HS-27A (cell line): ENCODE results near the gene PPM1E.
"Not testable (repeated sequence)": the region's sequence is repeated elsewhere in the genome, so short reads cannot be mapped to it uniquely, and the experiment has no call there.

Experiments
- DNase-seq: peaks from one replicate; pipeline ENCODE4 v3.0.0-alpha.2; 2012; ENCODE audit warnings: low read depth, missing footprints

The PPM1E gene

DNA sequence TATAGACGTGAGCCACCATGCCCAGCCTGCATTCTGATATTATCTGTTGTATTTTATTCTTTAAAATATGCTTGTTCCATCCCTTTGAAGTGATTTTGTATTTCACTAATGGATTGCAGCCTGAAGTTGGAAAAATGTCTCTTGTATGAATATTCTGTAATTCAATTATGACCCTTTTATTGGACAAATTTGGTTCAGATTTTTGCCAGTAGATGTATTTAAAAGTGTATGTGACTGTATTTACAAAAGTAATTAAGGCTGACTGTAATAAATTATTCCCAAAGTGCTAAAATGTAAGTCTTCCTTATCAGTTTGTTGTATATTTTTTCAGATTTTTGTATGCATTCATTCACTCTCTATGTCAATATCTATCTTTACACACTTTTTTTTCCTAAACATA is 23.8 kb downstream of the PPM1E start:
- no peak for DNase-seq

DNA sequence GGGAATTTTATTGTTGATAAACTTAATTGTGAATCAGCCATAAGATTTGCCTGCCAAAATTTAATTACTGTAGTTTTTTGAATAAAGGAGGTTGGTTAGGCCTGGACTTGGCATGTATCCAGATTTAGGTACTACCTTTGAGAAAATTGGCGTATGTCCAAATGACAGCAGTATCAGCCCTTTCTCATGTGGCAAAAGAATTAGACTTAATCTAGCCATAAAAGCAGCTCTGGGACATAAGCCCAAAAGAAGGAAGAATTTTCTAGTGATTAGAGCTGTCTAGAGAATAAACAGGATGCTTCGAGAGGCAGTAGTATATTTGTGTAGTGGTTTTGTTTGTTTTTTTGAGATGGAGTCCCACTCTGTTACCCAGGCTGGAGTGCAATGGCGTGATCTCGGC is 27.7 kb downstream of the PPM1E start:
- DNase-seq: no peak

DNA sequence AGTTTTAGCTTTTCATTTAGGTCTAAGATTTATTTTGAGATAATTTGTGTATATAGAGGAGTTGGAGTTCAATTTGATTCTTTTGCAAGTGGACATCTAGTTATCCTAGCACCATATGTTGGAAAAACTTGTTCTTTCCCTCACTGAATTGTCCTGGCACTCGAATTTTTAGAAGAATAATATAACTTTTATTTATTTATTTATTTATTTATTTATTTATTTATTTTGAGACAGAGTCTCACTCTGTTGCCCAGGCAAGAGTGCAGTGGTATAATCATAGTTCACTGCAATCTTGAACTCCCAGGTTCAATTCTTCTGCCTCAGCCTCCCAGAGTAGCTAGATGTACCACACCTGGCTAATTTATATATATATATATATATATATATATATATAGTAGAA is 29.4 kb downstream of the PPM1E start:
- no peak for DNase-seq

DNA sequence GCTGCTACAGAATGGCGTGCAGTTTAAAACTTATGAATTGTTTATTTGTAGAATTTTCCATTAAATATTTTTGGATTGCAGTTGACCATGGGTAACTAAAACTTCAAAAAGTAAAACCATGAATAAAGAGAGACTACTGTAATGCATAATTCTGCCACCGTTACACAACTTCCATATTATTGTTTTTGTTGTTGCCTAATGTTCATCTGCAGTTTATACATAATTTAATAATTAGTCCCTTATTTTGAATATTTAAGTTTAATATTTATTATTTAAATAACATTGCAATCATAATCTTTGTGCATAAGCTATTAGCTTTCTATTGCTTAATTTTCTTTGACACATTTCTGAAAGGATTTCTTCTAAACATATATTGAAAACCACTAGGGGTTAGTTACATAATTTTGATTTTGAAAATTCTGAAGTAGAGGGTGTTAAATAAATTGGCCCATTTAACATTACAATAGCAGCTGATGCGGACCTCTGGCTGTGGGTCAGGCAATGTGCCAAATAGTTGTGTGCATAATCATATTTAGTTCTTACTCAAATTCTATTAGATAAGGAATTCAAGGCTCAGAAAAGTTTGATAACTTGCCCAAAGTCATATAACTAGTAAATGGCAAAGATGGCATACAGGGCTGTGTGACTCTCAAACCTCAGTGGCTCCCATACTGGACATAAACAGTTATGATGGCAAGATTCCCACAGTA is 31.1 kb downstream of the PPM1E start:
- peak; percentile 83 for DNase-seq

DNA sequence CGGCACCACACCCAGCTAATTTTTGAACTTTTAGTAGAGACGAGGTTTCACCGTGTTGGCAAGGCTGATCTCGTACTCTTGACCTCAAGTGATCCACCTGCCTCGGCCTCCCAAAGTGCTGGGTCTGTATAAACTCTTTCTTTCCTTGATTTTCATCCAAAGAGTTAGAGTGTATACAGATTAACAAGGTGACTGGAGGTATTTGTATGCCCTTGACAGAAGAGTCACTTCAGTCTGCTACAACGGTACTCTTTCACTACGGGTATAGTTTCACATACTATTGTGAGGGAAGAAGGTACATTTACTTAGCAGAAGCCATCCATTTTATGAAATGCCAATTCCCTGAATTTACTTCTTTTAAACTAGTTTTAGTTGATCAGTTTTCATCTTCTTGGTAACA is 32.5 kb downstream of the PPM1E start:
- DNase-seq: no peak

DNA sequence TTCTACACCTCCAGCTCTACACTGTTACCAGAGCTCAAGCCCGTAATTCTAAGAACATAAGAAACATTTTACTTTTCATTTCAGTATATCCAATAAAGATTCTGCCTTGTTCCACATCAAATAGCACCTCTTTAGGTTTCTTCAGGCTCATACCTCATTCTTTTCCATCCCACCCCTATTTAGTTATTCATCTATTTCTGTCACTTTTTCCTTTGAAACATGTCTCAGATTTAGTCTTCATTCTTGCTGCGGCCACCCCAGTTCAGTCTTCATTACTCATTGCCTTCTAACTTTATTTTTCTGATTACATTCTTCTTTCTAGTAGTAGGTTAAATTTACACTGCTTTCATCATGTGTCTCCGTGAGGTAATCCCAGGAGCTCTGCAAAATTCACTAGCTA is 33.5 kb downstream of the PPM1E start:
- no peak for DNase-seq

DNA sequence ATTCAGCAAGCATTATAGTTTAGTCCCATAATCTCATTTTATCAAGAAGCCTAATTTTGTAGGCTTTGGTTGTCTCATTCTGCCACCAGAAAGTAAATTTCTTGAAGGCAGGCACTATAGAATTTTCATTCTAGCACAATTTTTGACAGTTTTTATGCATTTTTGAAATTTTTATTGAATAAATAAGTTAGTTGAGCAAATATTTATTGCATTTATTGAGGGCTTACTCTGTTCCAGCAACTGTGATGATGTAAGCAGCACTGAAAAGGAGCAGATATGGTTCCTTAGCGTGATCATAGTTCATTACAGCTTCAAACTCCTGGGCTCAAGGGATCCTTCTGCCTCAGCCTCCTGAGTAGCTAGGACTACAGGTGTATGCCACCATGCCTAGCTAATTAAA is 34.2 kb downstream of the PPM1E start:
- no peak for DNase-seq

DNA sequence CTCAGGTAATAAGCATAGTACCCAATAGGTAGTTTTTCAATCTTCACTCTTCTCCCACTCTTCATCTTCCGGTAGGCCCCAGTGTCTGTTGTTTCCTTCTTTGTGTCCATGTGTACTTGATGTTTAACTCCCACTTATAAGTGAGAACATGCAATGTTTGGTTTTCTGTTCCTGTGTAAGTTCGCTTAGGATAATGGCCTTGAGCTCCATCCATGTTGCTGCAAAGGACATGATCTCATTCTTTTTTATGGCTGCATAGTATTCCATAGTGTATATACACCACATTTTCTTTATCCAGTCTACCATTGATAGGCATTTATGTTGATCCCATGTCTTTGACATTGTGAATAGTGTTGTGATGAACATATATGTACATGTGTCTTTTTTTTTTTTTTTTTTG is 38.9 kb downstream of the PPM1E start:
- DNase-seq: not testable (repeated sequence)

DNA sequence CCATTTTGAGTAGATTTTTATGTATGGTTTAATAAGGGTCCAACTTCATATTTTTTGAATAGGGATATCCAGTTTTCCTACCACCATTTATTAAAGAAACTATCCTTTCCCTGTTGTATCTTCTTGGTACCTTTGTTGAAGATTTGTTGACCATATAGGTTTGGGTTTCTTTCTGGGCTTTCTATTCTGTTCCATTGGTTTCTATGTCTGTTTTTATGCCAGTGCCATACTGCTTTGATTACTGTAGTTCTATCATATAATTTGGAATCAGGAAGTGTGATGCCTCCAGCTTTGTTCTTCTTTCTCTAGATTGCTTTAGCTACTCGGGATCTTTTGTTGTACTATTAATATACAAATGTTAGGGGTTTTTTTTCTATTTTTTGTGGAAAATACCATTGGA is 46.5 kb downstream of the PPM1E start:
- DNase-seq: no peak

DNA sequence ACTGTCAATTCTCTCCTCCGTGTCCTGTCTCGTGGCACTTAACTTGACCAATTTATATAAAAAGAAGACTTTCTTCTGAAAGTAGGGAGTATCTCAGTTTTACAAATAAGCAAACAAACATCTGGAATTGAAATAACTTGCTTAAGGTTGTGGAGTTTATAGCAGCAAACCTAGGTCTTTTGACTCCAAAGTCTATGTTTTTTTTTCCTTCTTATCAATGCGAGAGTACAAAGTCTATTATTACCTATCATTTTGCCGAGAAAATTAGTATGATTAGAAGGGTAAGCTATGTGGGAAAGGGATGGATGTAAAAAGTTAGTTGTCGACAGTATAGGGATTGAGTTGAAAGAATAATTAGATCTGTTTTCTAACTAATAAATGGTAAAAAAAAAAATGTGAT is 50.4 kb downstream of the PPM1E start:
- DNase-seq: no peak

DNA sequence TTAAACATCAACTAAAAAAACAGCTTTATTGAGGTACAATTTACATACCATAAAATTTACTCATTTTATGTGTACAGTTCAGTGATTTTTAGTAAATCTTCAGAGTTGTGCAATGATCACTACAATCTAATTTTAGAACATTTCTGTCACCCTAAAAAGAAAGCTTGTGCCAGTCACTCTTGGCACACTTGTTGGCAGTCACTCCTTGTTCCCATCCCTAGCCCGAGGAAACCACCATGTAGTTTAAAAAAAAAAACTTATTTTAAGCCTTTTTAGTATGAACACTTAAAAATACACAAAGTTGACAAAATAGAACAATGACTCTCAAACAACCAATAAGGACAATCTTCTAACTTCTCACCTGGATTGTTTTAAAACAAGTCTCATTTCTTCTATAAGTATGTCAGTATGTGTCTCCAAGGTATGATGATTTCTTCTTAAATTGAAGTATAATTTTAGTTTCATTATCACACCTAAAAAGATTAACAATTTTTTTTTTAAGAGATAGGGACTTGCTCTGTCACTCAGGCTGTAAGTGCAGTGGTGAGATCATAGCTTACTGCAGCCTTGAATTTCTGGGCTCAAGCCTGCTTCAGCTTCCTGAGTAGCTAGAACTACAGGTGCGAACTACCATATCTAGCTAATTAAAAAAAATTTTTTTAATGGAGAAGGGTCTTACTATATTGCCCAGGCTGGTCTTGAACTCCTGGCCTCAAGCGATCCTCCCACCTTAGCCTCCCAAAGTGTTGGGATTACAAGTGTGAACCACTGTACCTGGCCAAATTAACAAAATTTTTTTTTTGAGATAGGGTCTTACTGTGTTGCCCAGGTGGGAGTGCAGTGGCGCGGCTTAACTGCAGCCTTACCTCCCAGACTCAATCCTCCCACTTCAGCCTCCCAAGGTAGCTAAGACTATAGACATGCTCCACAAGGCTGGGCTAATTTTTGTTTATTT is 53.2 kb downstream of the PPM1E start:
- DNase-seq: no peak

DNA sequence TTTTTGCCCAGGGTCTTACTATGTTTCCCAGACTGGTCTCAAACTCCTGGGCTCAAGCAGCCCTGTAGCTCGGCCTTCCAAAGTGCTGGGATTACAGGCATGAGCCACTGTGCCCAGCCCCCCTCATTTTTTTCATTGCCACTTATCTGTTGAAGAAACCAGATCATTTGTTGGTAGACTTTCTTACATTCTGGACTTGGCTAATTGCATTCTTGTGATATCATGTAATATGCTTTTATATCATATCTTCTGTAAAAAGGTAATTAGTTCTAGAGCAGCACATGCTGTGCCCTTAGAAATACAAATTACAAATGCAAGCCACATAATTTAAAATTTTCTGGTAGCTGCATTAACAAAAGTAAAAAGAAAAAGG is 53.9 kb downstream of the PPM1E start:
- DNase-seq: no peak

DNA sequence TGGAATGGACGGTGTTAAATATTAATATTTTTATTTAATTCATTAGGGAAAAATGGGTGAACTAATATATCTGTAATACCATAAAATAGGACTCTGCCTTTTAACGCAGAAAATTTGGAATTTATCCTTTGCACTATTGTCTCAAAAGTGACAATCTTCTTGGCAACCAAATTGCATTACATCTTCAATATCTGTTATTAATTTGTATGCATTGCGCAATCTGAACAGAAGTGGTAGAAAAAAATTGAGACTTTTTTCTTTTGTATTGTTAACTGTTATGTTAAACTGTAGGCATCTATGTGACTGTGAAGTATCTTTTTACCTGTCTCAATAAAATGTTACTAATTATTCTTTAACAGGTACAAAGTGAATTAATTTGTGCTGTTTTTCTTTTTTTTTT is 55.6 kb downstream of the PPM1E start:
- DNase-seq: no peak

DNA sequence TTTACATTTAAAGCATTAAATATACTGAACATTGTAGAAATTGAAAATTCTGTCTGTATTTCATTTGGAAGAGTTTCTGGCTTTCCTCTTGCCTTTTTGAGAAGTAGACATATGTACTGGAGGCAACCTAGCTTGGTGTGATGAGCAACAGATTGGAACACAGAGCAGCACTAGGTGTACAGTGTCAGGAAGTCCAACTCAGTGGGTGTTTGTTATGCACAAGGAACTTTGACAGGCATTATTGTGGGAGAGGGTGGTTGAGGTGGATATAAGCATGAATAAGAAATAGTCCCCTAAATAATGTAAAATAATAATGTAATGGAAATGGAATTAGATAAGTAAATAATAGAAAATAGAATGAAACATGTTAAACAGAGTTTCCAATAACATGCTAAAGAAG is 58.1 kb downstream of the PPM1E start:
- DNase-seq: no peak

DNA sequence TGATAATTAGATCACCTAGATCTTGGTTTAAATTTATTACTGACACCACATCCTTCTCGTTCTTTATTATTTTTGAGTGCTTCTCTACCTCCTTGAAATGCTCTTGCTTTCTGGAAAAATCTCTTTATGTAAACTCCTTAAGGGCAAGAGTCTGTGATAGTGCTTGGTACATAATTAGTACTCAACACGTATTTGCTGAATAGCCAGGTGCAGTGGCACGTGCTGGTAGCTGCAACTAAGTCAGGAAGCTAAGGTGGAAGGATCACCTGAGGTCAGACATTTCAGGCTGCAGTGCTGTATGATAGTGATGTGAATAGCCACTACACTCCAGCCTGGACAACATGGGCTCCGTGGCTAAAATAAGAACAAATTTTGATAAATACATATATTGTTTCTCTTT is 63.0 kb downstream of the PPM1E start:
- DNase-seq: no peak

DNA sequence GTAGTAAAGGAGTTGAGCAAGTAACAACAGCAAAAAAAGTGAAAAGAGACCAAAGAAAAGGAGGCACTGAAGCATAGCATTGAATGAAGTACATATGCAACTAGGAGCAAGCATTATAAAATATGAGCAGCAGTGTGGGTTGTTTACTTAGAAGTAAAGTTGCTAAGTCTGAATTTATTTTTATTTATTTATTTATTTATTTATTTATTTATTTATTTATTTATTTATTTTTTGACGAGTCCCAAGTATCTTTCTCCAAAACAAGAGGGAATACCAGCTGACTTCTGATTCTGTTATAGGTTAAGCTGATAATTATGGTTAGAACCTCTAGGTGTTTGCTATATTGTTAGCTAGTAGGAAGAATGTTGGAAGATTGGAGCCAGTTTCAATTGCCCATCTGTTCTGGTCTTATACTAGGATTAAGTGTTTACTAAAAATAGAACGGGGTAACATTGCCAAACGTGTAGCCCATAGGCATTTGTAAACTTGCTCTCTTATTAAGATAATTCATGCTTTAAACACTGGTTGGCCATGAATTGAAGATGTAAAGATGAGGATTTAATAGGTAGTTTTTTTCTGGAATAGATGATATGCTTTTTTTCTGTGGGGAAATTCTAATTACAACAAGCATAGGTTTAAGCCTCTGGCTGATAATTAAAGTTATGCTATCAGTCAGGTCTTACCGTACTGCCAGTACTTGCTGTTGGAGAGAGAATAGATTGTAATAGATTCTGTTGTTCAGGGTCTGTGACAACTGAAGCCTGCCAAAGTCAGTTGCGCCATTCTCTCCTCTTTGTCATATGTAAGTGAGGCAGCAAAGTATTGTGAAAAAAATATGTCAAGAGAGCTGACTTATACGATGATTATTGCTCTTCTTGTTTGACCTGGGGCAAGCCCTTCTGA is 66.7 kb downstream of the PPM1E start:
- no peak for DNase-seq

DNA sequence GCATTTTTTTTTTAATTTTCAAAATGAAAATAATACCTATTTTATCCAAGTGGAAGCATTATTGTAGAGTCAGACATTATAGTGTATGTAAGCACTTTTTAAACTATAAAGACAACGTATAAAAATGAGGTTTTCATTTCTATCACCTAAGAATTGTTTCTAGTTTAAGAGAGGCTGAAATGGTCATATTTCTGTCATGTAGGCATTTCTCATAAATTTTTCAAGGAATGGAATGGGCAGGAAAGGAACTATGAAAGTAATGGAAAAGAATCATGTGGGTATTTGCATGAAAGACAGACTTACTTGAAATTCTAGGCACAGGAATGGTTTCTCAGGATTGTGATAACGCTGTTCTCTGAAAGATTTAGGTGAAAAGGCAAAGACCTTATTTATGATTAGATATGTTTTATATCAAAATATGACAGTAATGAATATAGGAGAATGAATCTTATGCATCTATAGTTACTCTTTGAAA is 67.4 kb downstream of the PPM1E start:
- DNase-seq: no peak

DNA sequence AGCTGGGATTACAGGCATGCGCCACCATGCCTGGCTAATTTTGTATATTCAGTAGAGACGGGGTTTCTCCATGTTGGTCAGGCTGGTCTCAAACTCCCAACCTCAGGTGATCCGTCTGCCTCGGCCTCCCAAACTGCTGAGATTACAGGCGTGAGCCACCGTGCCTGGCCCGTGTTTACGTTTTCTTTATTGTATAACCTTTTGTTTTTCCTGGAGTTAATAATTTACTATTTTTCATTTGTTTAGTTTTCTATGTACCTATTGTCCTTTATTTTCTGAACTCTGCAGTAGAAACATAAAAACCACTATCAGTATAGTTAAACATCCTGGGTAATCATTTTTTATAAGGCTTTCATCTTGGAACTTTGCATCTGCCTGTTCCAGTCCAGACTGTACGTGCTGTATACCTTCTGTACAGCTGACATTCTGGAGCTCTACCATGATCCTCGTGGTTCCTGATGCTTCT is 73.6 kb downstream of the PPM1E start:
- DNase-seq: no peak

DNA sequence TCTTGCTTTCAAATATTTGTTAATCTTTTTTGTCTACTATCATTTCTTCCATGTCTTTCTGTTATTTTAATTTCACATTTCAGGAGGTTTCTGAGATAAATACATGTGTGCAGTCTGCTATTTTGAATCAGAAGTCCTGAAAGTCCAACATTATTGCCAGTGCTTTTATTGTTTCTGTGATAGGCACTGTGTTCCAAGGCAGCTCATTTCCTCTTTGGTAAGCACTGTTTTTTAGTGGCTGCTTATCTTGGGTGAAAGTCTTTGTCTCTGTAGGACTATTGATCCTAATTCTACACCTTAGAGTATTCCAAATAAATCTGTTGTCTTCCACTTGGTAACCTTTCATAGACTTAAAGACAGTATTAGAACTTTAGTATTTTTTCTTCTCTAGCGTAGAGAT is 76.1 kb downstream of the PPM1E start:
- no peak for DNase-seq

DNA sequence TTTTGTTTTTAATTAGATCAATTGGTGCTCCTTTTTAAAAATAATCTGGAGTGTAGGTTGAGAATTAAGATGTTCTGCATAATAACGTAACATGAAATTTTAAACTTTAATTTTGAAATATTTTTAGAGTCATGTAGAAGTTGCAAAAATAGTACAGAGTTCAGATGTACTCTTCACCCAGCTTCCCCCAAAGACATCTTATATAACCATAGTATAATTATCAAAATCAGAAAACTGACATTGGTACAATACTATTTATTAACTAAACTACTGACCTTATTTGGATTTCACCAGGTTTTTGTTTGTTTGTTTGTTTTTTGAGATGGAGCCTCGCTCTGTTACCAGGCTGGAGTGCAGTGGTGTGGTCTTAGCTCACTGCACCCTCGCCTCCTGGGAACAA is 76.9 kb downstream of the PPM1E start:
- DNase-seq: no peak

DNA sequence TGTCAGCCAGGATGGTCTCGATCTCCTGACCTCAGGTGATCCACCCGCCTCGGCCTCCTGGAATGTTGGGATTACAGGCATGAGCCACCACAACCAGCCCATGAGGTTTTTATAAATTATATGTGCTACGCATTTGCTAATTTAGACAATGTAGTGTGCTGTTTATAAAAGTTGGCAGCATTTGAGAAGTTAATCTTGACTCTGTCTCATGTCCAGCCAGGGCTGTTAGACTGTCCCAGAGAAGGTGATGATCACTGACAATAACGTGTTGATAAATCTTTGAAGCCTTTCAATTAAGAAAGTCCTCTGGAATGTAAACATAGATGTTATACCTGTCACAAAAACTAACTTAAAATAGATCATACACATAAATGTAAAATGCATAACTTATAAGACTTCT is 82.0 kb downstream of the PPM1E start:
- no peak for DNase-seq
